Stromal cell of bone marrow (primary cell): Measurements from ENCODE around the gene TMEM198.
A peak's percentile ranks its signal among the peaks of the same experiment; 100 is the strongest.

ENCODE experiments used
- DNase-seq: peaks from one replicate; pipeline ENCODE4 v3.0.0-alpha.2; 2012; ENCODE audit warnings: low read depth

TMEM198 gene

GRCh38 chr2:219544567-219544966, 739 bp downstream of the TMEM198 start:
- no peak for DNase-seq

GRCh38 chr2:219545295-219545942, 1.6 kb downstream of the TMEM198 start:
- no peak for DNase-seq

- DNase-seq = no peak
Observed at GRCh38 chr2:219545943-219546352, 2.1 kb downstream of the TMEM198 start.

GRCh38 chr2:219547621-219548020, 3.8 kb downstream of the TMEM198 start:
- no peak for DNase-seq

- DNase-seq = no peak
Observed at GRCh38 chr2:219548990-219549389, 5.2 kb downstream of the TMEM198 start.

GRCh38 chr2:219549619-219550018, 5.8 kb downstream of the TMEM198 start:
- DNase-seq = no peak

GRCh38 chr2:219551441-219552381, 7.9 kb downstream of the TMEM198 start:
- no peak for DNase-seq

GRCh38 chr2:219552382-219553167, 8.7 kb downstream of the TMEM198 start:
- DNase-seq = peak; percentile 53

GRCh38 chr2:219553168-219553417, 9.3 kb downstream of the TMEM198 start:
- no peak for DNase-seq

- DNase-seq = no peak
Observed at GRCh38 chr2:219553463-219553963, 9.7 kb downstream of the TMEM198 start.

GRCh38 chr2:219554350-219554749, 10.5 kb downstream of the TMEM198 start:
- DNase-seq = no peak

- no peak for DNase-seq
Observed at GRCh38 chr2:219555956-219556355, 12.1 kb downstream of the TMEM198 start.

- DNase-seq = no peak
Observed at GRCh38 chr2:219556413-219556812, 12.6 kb downstream of the TMEM198 start.

GRCh38 chr2:219557320-219557719, 13.5 kb downstream of the TMEM198 start:
- no peak for DNase-seq

GRCh38 chr2:219557791-219558785, 14.3 kb downstream of the TMEM198 start:
- no peak for DNase-seq

GRCh38 chr2:219559156-219559915, 15.5 kb downstream of the TMEM198 start:
- DNase-seq = no peak

GRCh38 chr2:219560037-219560892, 16.4 kb downstream of the TMEM198 start:
- DNase-seq = no peak

GRCh38 chr2:219560893-219561178, 17.0 kb downstream of the TMEM198 start:
- no peak for DNase-seq

GRCh38 chr2:219561179-219562048, 17.6 kb downstream of the TMEM198 start:
- no peak for DNase-seq
